Body of pancreas (tissue), 4 donors: Measurements from ENCODE around the gene MRM3.

Experiments used
- CTCF ChIP-seq, 7 experiments: fragments of 450-650 bp in 4 of 7; fragments of 200-600 bp in 3 of 7; sonication (generic) in 3 of 7; IDR thresholded peaks; one replicate each; pipeline ENCODE4 v1.5.1; 2016 to 2019; ENCODE audit warnings: antibody characterized with exemption in 7 of 7
- POLR2A ChIP-seq, 3 donors: fragments of 450-650 bp; IDR thresholded peaks; one replicate each; pipeline ENCODE4 v1.6.1; 2016; ENCODE audit warnings: antibody characterized with exemption in 3 of 3, mild to moderate bottlenecking in 2 of 3

GRCh38 chr17:807523-808294 is 25.6 kb downstream of the MRM3 start:
- TF ChIP-seq CTCF (IDR thresholded peaks at IDR 0.05) (no peak), POLR2A (IDR thresholded peaks at IDR 0.05) (no peak)
